GM10266 (cell line): Measurements from ENCODE around the gene ANXA1.

Source experiments
- DNase-seq: peaks from one replicate; pipeline ENCODE4 v3.0.0; 2012; ENCODE audit errors: extremely low spot score
- CTCF ChIP-seq: IDR thresholded peaks from 2 replicates; pipeline ENCODE4 v1.5.1; 2012; ENCODE audit warnings: mild to moderate bottlenecking, low read depth; ENCODE audit not compliant: control insufficient read depth, insufficient read depth; ENCODE audit errors: missing control alignments

Gene ANXA1

DNA sequence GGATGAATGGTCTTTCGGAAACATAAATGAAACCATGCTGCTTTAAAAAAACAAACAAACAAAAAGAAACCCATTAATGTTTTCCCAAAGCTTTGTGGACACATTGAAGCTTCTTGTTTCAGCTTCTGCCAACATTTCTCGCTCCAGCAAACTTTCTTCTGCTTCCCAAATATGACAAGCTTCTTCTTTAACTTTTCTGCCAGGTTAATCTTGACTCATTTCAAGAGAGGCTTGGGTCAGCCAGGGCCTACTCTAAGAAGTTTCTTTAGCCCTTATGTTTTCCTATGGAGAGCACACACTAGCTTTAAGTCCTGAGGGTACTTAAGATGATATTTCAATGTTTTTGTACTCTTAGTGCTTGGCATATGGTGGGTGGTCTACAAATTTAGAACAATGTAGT lies 6.1 kb downstream of the ANXA1 start:
- no peak for DNase-seq
- TF ChIP-seq CTCF: no peak

- TF ChIP-seq CTCF: no peak
Observed at GRCh38 chr9:73158723-73159122, 7.1 kb downstream of the ANXA1 start.

DNA sequence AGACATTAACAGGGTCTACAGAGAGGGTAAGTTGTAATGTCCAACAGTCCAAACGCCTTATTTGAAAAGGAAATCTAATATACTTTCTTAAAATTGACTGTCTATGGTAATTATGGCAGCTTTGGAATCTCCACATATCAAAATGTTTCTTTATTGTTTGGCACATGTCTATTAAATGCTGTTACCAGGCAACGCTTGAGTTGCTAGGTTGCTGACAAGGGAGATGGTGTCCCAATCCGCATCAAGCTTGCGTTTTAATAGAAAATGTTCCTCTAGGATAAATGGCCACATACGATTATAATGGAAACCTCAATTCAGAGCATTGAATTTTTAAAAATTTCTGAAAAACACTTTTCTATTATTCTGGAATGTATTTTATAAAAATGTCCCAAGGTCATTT lies 9.2 kb downstream of the ANXA1 start:
- TF ChIP-seq CTCF: no peak
- no peak for DNase-seq

More at GRCh38 chr9:73158723-73159122, 7.1 kb downstream of the ANXA1 start:
- no peak for DNase-seq

DNA sequence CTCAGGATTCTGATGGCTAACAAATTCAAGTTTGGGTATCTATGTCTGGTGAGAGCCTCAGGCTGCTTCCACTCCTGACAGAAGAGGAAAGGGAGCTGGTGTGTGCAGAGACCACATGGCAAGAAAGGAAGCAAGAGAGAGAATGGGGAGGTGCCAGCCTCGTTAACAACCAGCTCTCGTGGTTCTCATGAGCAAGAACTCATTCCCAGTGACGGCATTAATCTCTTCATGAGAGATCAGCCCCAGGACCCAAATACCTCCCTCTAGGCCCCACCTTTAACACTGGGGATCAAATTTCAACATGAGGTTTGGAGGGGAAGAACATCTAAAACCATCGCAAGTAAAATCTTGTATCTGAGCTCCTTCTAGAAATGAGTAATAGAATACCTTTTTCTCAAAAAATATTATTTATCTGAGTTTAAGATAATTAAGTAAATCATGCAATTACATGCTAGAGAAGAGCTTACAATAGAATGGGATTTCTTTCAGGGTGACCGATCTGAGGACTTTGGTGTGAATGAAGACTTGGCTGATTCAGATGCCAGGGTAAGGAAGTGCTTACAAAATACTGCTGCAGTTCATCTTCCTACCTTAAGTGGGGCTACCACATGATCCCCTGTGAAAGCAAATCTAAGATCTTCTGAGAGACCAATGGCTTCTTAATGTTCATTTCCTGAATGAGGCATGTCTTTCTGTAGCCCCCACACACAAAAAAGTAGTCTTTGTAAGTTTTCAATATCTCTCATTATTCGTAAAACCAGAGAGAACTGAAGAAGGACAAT lies 11.5 kb downstream of the ANXA1 start:
- DNase-seq: no peak
- TF ChIP-seq CTCF: no peak

GRCh38 chr9:73165911-73166310 lies 14.2 kb downstream of the ANXA1 start:
- DNase-seq: no peak
- no peak for TF ChIP-seq CTCF

DNA sequence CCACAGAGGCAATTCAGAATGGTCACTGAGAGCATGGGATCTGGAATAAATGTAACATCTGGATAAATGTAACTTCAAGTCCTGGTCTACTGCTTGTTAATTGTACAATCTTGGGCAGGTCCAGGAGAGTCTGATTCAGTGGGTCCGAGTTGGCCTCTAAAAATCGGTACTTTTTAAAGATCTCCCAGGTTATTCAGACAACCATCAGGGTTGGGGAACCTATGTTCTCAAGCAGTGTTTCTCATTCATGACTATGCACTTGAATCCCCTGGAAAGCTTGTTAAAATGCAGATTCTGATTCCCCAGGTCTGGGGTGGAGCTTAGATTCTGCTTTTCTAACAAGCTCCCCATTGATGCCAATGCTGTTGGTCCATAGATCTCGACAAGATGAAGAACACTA lies 14.8 kb downstream of the ANXA1 start:
- no peak for TF ChIP-seq CTCF
- DNase-seq: no peak

GRCh38 chr9:73167614-73168013 lies 15.9 kb downstream of the ANXA1 start:
- no peak for TF ChIP-seq CTCF
- no peak for DNase-seq
